GM12878 (cell line): ENCODE results near the gene GSPT2. TPM values are rescaled to one million over a fixed set of nuclear protein-coding genes. Genes with fewer than 3 reads are reported as not detected.

Source experiments
- ASH2L ChIP-seq: fragments of 300-600, 200-600 bp; sonication (generic); IDR thresholded peaks from 2 replicates; pipeline ENCODE4 v1.6.1; 2017; ENCODE audit warnings: low read depth, mild to moderate bottlenecking, borderline replicate concordance
- BMI1 ChIP-seq: fragments of 450-650 bp; IDR thresholded peaks from 2 replicates; pipeline ENCODE4 v1.6.1; 2016; ENCODE audit warnings: mild to moderate bottlenecking, moderate library complexity, borderline replicate concordance
- BRCA1 ChIP-seq: IDR thresholded peaks from 2 replicates; pipeline ENCODE4 v1.6.1; 2011; ENCODE audit warnings: low read depth, low read length, improper control_type of control experiment
- CHD2 ChIP-seq: IDR thresholded peaks from 2 replicates; pipeline ENCODE4 v1.6.1; 2011; ENCODE audit warnings: low read depth, low read length, improper control_type of control experiment, borderline replicate concordance
- EZH2 ChIP-seq: IDR thresholded peaks from 2 replicates; pipeline ENCODE4 v1.6.1; 2012; ENCODE audit warnings: low read depth, mild to moderate bottlenecking, control low read depth, inconsistent platforms, low read length, borderline replicate concordance; ENCODE audit not compliant: control insufficient read depth
- JUND ChIP-seq: IDR thresholded peaks from 2 replicates; pipeline ENCODE4 v1.6.1; 2012; ENCODE audit warnings: low read depth, mild to moderate bottlenecking, low read length, improper control_type of control experiment, moderate library complexity
- POLR2AphosphoS5 ChIP-seq: IDR thresholded peaks from 2 replicates; pipeline ENCODE4 v1.6.1; 2011; ENCODE audit warnings: mild to moderate bottlenecking, low read length, inconsistent platforms
- RAD51 ChIP-seq: fragments of 450-650 bp; IDR thresholded peaks from 2 replicates; pipeline ENCODE4 v1.6.1; 2016; ENCODE audit warnings: moderate library complexity, mild to moderate bottlenecking, inconsistent platforms
- TCF12 ChIP-seq: IDR thresholded peaks from 2 replicates; pipeline ENCODE4 v1.6.1; 2011; ENCODE audit warnings: low read depth, mild to moderate bottlenecking, low read length
- polyA plus RNA-seq, 11 experiments: library from polyadenylated mRNA; depleted of rRNA in 4 of 11; unstranded in 6 of 11; stranded (reverse) in 5 of 11; fragments of >200 nt; fragmentation: Nextera tagmentation in 4 of 11; fragmentation: Illumina TruSeq in 1 of 11; extraction: Ambion mirVana in 4 of 11; extraction: Trizol in 1 of 11; gene quantifications; 1 replicate in 1 of 11; 2 replicates in 10 of 11; pipeline versions ENCODE4 v1.2.1 to v1.2.3, GENCODE V29; 2011 to 2016; ENCODE audit warnings: inconsistent platforms in 2 of 11, missing spikeins in 2 of 11, low read depth in 1 of 11
- total RNA-seq, 4 experiments: library from RNA; depleted of rRNA in 3 of 4; stranded (reverse); fragments of >200 nt in 3 of 4; fragmentation: Illumina TruSeq in 1 of 4; extraction: Trizol in 1 of 4; gene quantifications; 2 replicates each; pipeline versions ENCODE4 v1.2.1 to v1.2.3, GENCODE V29; 2013 to 2021
- TF ChIP-seq, protein P1 (sequence below): fragments of 450-650 bp; IDR thresholded peaks from 2 replicates; pipeline ENCODE4 v1.6.1; 2016; ENCODE audit warnings: mild to moderate bottlenecking, moderate library complexity, borderline replicate concordance
- TF ChIP-seq, protein P2 (sequence below): fragments of 450-650 bp; formaldehyde crosslinking; IDR thresholded peaks from 2 replicates; pipeline ENCODE4 v1.4.0; 2022; ENCODE audit warnings: mild to moderate bottlenecking, moderate library complexity

The GSPT2 gene
- total and polyA plus RNA-seq, 10 of the 15 experiments (the other 5 are each of a cell fraction or from before 2014, with no cell fraction given) = 3.4 to 14.2 (median 9.3) TPM

DNA sequence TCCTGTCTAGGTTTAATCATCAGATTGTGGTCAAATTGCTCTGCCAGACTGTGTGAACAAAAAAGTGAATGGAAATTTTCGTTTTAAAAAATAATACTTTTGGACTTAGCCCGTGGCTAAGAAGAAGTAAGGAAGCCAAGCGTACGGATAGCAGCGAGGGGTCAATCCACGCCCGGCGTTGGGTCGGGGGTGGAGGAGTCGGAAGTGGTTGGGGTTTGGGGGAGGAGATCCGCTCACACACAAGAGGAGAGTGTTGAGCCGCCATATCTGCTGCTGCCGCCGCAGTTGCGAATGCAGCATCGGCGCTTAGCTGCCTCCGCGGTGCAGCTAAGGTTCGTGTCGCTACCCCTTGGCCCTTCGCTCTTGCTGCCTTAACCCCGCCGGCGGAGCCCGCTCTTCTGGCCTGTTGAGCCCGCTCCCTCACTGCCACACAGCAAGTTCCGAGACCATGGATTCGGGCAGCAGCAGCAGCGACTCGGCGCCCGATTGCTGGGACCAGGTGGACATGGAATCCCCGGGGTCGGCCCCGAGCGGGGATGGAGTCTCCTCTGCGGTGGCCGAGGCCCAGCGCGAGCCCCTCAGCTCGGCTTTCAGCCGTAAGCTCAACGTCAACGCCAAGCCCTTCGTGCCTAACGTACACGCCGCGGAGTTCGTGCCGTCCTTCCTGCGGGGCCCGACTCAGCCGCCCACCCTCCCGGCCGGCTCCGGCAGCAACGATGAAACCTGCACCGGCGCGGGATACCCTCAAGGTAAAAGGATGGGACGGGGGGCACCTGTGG lies at the start of gene GSPT2 (continued):
- TF ChIP-seq, protein P1, sequence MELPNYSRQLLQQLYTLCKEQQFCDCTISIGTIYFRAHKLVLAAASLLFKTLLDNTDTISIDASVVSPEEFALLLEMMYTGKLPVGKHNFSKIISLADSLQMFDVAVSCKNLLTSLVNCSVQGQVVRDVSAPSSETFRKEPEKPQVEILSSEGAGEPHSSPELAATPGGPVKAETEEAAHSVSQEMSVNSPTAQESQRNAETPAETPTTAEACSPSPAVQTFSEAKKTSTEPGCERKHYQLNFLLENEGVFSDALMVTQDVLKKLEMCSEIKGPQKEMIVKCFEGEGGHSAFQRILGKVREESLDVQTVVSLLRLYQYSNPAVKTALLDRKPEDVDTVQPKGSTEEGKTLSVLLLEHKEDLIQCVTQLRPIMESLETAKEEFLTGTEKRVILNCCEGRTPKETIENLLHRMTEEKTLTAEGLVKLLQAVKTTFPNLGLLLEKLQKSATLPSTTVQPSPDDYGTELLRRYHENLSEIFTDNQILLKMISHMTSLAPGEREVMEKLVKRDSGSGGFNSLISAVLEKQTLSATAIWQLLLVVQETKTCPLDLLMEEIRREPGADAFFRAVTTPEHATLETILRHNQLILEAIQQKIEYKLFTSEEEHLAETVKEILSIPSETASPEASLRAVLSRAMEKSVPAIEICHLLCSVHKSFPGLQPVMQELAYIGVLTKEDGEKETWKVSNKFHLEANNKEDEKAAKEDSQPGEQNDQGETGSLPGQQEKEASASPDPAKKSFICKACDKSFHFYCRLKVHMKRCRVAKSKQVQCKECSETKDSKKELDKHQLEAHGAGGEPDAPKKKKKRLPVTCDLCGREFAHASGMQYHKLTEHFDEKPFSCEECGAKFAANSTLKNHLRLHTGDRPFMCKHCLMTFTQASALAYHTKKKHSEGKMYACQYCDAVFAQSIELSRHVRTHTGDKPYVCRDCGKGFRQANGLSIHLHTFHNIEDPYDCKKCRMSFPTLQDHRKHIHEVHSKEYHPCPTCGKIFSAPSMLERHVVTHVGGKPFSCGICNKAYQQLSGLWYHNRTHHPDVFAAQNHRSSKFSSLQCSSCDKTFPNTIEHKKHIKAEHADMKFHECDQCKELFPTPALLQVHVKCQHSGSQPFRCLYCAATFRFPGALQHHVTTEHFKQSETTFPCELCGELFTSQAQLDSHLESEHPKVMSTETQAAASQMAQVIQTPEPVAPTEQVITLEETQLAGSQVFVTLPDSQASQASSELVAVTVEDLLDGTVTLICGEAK = peak; percentile 56; the same call in 1 of the 2 replicates
- TF ChIP-seq ASH2L = no peak
- no peak for TF ChIP-seq JUND
- no peak for TF ChIP-seq RAD51
- TF ChIP-seq EZH2 = no peak
- TF ChIP-seq CHD2 = peak; percentile 32; the same call in 1 of the 2 replicates
- TF ChIP-seq BRCA1 = no peak
- no peak for TF ChIP-seq TCF12
- TF ChIP-seq, protein P2, sequence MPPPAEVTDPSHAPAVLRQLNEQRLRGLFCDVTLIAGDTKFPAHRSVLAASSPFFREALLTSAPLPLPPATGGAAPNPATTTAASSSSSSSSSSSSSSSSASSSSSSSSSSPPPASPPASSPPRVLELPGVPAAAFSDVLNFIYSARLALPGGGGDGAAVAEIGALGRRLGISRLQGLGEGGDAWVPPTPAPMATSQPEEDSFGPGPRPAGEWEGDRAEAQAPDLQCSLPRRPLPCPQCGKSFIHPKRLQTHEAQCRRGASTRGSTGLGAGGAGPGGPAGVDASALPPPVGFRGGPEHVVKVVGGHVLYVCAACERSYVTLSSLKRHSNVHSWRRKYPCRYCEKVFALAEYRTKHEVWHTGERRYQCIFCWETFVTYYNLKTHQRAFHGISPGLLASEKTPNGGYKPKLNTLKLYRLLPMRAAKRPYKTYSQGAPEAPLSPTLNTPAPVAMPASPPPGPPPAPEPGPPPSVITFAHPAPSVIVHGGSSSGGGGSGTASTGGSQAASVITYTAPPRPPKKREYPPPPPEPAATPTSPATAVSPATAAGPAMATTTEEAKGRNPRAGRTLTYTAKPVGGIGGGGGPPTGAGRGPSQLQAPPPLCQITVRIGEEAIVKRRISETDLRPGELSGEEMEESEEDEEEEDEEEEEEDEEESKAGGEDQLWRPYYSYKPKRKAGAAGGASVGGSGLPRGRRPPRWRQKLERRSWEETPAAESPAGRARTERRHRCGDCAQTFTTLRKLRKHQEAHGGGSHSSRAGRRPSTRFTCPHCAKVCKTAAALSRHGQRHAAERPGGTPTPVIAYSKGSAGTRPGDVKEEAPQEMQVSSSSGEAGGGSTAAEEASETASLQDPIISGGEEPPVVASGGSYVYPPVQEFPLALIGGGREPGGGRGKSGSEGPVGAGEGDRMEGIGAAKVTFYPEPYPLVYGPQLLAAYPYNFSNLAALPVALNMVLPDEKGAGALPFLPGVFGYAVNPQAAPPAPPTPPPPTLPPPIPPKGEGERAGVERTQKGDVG (CRISPR knock-in tag) = no peak
- peak; percentile 84 for TF ChIP-seq POLR2AphosphoS5
- TF ChIP-seq BMI1 = no peak
